Astrocyte of the cerebellum (primary cell): ENCODE data around the gene GNRHR.
"Not testable (repeated sequence)": the region's sequence is repeated elsewhere in the genome, so short reads cannot be mapped to it uniquely, and the experiment has no call there.

Experiments used
- DNase-seq: peaks from one replicate; pipeline ENCODE4 v3.0.0-alpha.2; 2011; ENCODE audit warnings: low read depth
- H3K4me3 ChIP-seq: 2 replicates; pipeline ENCODE4 v1.5.1; 2011; ENCODE audit warnings: mild to moderate bottlenecking, low read depth, low read length, moderate library complexity
- in situ Hi-C: cut with HindIII; loops from 2 replicates; pipeline ENCODE4 v1.10.0; 2017; ENCODE audit warnings: low sequenced_read_pairs
- TF ChIP-seq, protein P1 (sequence below): IDR thresholded peaks from 2 replicates; pipeline ENCODE4 v1.5.1; 2012; ENCODE audit warnings: low read length, low read depth, moderate library complexity, mild to moderate bottlenecking; ENCODE audit errors: missing control alignments

Gene GNRHR

DNA sequence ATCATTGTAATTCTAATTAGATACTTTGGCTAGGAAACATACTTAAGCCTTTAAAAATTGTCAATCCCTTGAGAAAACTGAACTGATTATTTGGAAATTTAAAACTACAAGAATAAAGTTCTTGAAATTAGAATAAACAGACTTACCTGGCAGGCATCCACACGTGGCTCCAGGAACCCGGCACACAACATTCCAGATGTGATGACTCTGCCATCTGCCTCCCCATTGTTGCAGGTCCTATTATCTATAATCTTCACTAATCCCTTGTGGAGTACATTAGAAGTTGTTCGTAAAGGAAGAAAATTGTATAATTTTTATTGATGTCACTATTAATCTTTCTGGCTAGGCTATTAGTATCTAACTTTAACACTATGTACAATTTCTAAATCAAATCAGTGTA is 16.2 kb upstream of the GNRHR start:
- TF ChIP-seq, protein P1, sequence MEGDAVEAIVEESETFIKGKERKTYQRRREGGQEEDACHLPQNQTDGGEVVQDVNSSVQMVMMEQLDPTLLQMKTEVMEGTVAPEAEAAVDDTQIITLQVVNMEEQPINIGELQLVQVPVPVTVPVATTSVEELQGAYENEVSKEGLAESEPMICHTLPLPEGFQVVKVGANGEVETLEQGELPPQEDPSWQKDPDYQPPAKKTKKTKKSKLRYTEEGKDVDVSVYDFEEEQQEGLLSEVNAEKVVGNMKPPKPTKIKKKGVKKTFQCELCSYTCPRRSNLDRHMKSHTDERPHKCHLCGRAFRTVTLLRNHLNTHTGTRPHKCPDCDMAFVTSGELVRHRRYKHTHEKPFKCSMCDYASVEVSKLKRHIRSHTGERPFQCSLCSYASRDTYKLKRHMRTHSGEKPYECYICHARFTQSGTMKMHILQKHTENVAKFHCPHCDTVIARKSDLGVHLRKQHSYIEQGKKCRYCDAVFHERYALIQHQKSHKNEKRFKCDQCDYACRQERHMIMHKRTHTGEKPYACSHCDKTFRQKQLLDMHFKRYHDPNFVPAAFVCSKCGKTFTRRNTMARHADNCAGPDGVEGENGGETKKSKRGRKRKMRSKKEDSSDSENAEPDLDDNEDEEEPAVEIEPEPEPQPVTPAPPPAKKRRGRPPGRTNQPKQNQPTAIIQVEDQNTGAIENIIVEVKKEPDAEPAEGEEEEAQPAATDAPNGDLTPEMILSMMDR, result no peak
- no peak for DNase-seq

DNA sequence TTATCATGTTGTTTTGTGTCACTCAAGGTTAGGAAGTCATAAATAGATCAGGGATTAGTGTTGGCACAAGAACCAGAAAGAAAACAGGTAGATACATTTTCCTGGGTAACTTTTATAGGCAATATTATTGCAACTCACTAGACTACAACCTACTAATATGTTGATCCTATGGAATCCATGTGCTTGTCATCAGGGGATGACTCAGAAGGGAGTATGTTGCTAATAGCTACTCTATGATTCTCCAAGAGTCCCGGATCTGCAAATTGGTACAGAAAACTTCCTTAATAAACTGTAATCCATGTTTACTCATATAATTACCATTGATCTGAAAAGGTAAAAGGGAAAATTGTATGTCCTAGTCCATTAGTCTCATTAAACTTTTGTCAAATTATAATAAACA is 11.7 kb upstream of the GNRHR start:
- H3K4me3 ChIP-seq, result no peak overlapping the region
- in situ Hi-C loops, result no loop called here
- TF ChIP-seq, protein P1, result no peak
- no peak for DNase-seq

More for the DNA sequence above, 16.2 kb upstream of the GNRHR start:
- no peak overlapping the region for H3K4me3 ChIP-seq
- in situ Hi-C loops, result no loop called here

DNA sequence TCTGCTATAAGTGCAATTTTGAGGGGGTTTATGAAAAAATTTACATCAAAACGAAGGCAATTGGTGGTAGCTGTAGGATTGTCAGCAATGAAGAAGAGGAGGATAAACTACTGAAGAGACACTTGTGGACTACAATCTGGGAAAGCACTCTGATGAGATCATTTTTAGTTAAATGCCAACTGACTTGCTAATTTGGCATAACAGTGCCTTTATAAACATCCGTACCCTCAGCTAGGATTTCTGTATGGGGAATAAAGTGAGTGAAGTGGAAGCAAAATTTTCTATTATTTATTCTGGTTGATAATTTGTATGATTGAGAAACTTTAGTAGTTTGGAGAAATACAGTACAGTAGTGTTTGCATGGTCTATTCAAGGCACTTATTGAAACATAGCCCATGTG is 11.2 kb upstream of the GNRHR start:
- TF ChIP-seq, protein P1, result no peak
- H3K4me3 ChIP-seq, result no peak overlapping the region
- in situ Hi-C loops, result no loop called here
- no peak for DNase-seq

DNA sequence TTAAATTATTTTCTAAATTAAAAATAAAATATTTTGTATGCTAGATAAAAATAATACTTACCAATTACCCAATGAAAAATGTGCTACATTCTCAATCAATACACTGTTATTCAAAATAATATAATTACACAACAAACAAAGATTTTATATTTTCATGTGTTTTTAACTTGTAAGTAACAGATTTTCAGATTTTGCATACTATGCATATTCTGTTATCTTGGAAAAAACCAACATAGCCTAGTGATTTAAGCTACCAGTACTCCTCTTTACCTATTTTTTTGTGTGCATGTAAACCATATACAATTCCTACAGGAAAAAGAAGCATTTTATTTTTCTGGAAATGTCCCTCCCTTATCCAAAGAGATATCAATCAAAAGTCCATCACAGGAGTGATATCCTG is 10.0 kb upstream of the GNRHR start:
- no peak for DNase-seq
- no peak overlapping the region for H3K4me3 ChIP-seq
- in situ Hi-C loops, result no loop called here
- TF ChIP-seq, protein P1, result no peak

DNA sequence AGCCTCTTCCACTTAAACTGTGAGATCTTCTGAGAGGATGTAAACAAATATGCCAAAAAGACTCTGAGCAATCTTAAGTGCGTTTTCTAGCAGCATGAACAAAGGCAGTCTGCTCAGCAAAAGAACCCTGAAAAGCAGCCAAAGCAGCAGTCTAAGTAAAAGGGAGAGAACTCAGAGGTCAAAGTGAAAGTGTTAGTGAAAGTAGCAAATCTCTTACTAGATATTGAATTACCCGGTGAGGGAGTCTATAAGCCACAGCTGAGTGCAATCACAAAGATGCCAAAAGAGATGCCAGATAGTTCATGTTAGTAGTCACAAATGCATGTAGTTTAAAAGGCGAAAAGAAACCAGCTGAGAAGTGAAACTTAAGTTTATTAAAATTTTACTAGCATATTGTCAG is 7.9 kb upstream of the GNRHR start:
- peak; percentile 33 for DNase-seq
- in situ Hi-C loops, result no loop called here
- no peak overlapping the region for H3K4me3 ChIP-seq
- TF ChIP-seq, protein P1, result no peak

DNA sequence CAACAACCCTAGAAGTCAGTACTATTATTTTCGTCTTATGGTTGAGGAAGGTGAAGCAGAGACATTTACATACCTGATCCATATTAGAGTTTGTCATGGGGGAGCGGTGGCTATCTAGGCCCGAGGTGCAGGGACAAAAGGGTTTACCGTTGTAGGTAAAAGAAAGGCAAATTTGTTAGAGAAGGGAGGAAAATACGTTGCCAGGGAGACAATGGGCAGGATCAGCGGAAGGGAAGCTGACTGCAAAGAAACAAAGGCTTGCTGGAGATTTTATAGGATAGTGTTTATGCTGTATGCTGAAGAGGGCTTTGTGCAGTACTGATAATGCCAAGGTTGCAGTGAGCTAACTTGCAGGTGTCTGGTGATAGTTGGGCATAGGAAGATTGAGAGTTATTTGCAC is 2.8 kb upstream of the GNRHR start:
- in situ Hi-C loops, DNase-seq, H3K4me3 ChIP-seq: not testable (repeated sequence)

DNA sequence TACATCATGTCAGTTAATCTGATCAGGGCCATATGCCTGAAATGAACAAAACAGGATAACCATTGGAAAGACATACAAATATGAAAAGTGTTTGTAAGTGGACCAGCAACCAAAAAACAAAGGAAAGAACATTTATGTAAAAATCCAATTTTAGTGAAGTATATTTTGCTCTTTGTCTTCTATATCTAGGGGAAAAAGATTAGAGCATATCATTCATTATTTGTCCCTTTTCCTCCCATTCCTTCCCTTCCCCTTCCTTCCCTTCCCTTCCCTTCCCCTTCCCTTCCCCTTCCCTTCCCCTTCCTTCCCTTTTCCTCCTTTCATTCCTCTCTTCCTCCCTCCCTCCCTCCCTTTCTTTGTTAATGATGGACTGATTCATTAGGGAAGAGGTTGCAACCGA is 1.8 kb upstream of the GNRHR start:
- no peak for DNase-seq
- in situ Hi-C loops, result no loop called here
- TF ChIP-seq, protein P1, result no peak
- no peak overlapping the region for H3K4me3 ChIP-seq
